ENCODE results near the gene PLEKHM1.

The PLEKHM1 gene

GRCh38 chr17:45395569-45396415 is 94.7 kb downstream of the PLEKHM1 start:
- Histone ChIP-seq H3K27me3 (ENCODE audit: insufficient read depth, poor library complexity, severe bottlenecking) (no peaks in the 10 kb centered on the region), H3K27ac (replicated peaks) (no peak overlapping the region), H3K4me3 (replicated peaks; ENCODE audit: insufficient read depth, low read length) (no peak overlapping the region)
- TF ChIP-seq POLR2AphosphoS5 (IDR thresholded peaks at IDR 0.05; ENCODE audit: low read depth) (no peak), SPI1 (IDR thresholded peaks at IDR 0.05; ENCODE audit: borderline replicate concordance, low read depth) (no peak), GABPA (IDR thresholded peaks at IDR 0.05; ENCODE audit: low read depth) (no peak), REST (IDR thresholded peaks at IDR 0.05; ENCODE audit: insufficient replicate concordance, low read depth) (no peak), CTCF (IDR thresholded peaks at IDR 0.05; ENCODE audit: insufficient read depth, low read length) (no peak)
- DNase-seq (ENCODE audit: low read depth in 1 of 2, low spot score in 1 of 2): no peak

GRCh38 chr17:45394913-45395568 is 95.5 kb downstream of the PLEKHM1 start:
- no peak overlapping the region for H3K27ac ChIP-seq (replicated peaks)
- DNase-seq (ENCODE audit: low read depth in 1 of 2, low spot score in 1 of 2): peak in 1 of 2 experiments; percentile 47
- TF ChIP-seq REST (IDR thresholded peaks at IDR 0.05; ENCODE audit: insufficient replicate concordance, low read depth) (no peak), GABPA (IDR thresholded peaks at IDR 0.05; ENCODE audit: low read depth) (no peak), POLR2AphosphoS5 (IDR thresholded peaks at IDR 0.05; ENCODE audit: low read depth) (no peak), SPI1 (IDR thresholded peaks at IDR 0.05; ENCODE audit: borderline replicate concordance, low read depth) (no peak), CTCF (IDR thresholded peaks at IDR 0.05; ENCODE audit: insufficient read depth, low read length) (peak; percentile 65)
- no peak overlapping the region for H3K4me3 ChIP-seq (replicated peaks; ENCODE audit: insufficient read depth, low read length)
- H3K27me3 ChIP-seq (ENCODE audit: insufficient read depth, poor library complexity, severe bottlenecking): no peaks in the 10 kb centered on the region

- no peak for DNase-seq (ENCODE audit: low read depth in 1 of 2, low spot score in 1 of 2)
- no peak for TF ChIP-seq GABPA (IDR thresholded peaks at IDR 0.05; ENCODE audit: low read depth)
- no peak for TF ChIP-seq CTCF (IDR thresholded peaks at IDR 0.05; ENCODE audit: insufficient read depth, low read length)
- no peak for TF ChIP-seq SPI1 (IDR thresholded peaks at IDR 0.05; ENCODE audit: borderline replicate concordance, low read depth)
- no peak for TF ChIP-seq POLR2AphosphoS5 (IDR thresholded peaks at IDR 0.05; ENCODE audit: low read depth)
- H3K4me3 ChIP-seq (replicated peaks; ENCODE audit: insufficient read depth, low read length): no peak overlapping the region
- H3K27me3 ChIP-seq (ENCODE audit: insufficient read depth, poor library complexity, severe bottlenecking): no peaks in the 10 kb centered on the region
- H3K27ac ChIP-seq (replicated peaks): no peak overlapping the region
These were observed 96.0 kb downstream of the PLEKHM1 start for GRCh38 chr17:45394564-45394912.

All from HL-60 (cell line).